ENCODE data around the gene KCNMA1.

GRCh38 chr10:76910184-76910962 is 727.2 kb downstream of the KCNMA1 start:
- TF ChIP-seq CTCF (conservative IDR thresholded peaks at IDR 0.05), result no peak
- TF ChIP-seq EZH2 (IDR thresholded peaks at IDR 0.05; ENCODE audit: low read depth), result no peak

Data from PC-9 (cell line).